WTC11 (cell line): ENCODE results near the gene TMTC2. TPM values are rescaled to one million over a fixed set of nuclear protein-coding genes. Genes with fewer than 3 reads are reported as not detected.

Experiments used
- ATAC-seq: fragments of 200-7000 bp; cut with Tn5 transposase; 2 replicates; pipeline ENCODE4 v1.10.0; 2021; ENCODE audit warnings: mild to moderate bottlenecking, moderate library complexity
- CTCF ChIA-PET: fragments of 300-600 bp; sonication (Branson Sonifier 250); formaldehyde crosslinking; loops from one replicate; lab custom pipeline; 2021; ENCODE audit warnings: antibody characterized with exemption; lab: Charles Lee
- POLR2A ChIA-PET: fragments of 350-600 bp; sonication (Branson Sonifier 250); formaldehyde crosslinking; loops from one replicate; lab custom pipeline; 2021; ENCODE audit warnings: antibody characterized with exemption; lab: Charles Lee
- DNase-seq: peaks from one replicate; pipeline ENCODE4 v3.0.0; 2021; ENCODE audit warnings: low spot score
- H3K27ac Mint-ChIP-seq: 2 replicates; pipeline ENCODE4 v1.8.0; 2021; ENCODE audit warnings: mixed read lengths
- H3K27me3 Mint-ChIP-seq: 2 replicates; pipeline ENCODE4 v1.8.0; 2021; ENCODE audit warnings: low read depth, mild to moderate bottlenecking, moderate library complexity, mixed read lengths
- H3K36me3 Mint-ChIP-seq: 2 replicates; pipeline ENCODE4 v1.8.0; 2021; ENCODE audit warnings: mixed read lengths
- H3K4me1 Mint-ChIP-seq: 2 replicates; pipeline ENCODE4 v1.8.0; 2022; ENCODE audit warnings: mixed read lengths
- H3K4me3 Mint-ChIP-seq: 2 replicates; pipeline ENCODE4 v1.8.0; 2021; ENCODE audit warnings: mild to moderate bottlenecking, moderate library complexity, mixed read lengths
- H3K9me3 Mint-ChIP-seq: 2 replicates; pipeline ENCODE4 v1.8.0; 2021; ENCODE audit warnings: mixed read lengths
- ATF1 ChIP-seq: sonication (generic); formaldehyde crosslinking; IDR thresholded peaks from 2 replicates; pipeline ENCODE4 v1.8.1; 2023; ENCODE audit warnings: mild to moderate bottlenecking, moderate library complexity, missing genetic modification reagents
- ELF4 ChIP-seq: sonication (generic); formaldehyde crosslinking; IDR thresholded peaks from 2 replicates; pipeline ENCODE4 v1.8.1; 2022; ENCODE audit warnings: low read depth, mild to moderate bottlenecking, moderate library complexity, missing genetic modification reagents
- ESRRA ChIP-seq: sonication (generic); formaldehyde crosslinking; IDR thresholded peaks from 2 replicates; pipeline ENCODE4 v1.8.1; 2022; ENCODE audit warnings: mild to moderate bottlenecking, missing genetic modification reagents, borderline replicate concordance
- NFE2L1 ChIP-seq: sonication (generic); formaldehyde crosslinking; IDR thresholded peaks from 2 replicates; pipeline ENCODE4 v1.8.1; 2023; ENCODE audit warnings: missing genetic modification reagents
- OVOL2 ChIP-seq: fragments of 250-450 bp; sonication (Bioruptor Pico); IDR thresholded peaks from 2 replicates; pipeline ENCODE4 v1.9.0; 2021; ENCODE audit warnings: mild to moderate bottlenecking, borderline replicate concordance
- SMAD4 ChIP-seq: sonication (generic); formaldehyde crosslinking; IDR thresholded peaks from 2 replicates; pipeline ENCODE4 v1.8.0; 2022; ENCODE audit warnings: mild to moderate bottlenecking, missing genetic modification reagents
- SOX15 ChIP-seq: fragments of 250-450 bp; sonication (Bioruptor Pico); IDR thresholded peaks from 2 replicates; pipeline ENCODE4 v1.9.0; 2021; ENCODE audit warnings: mild to moderate bottlenecking
- SP1 ChIP-seq: sonication (generic); formaldehyde crosslinking; conservative IDR thresholded peaks from 2 replicates; pipeline ENCODE4 v1.8.1; 2022; ENCODE audit warnings: missing genetic modification reagents
- ZNF138 ChIP-seq: sonication (generic); formaldehyde crosslinking; conservative IDR thresholded peaks from 2 replicates; pipeline ENCODE4 v1.8.1; 2022; ENCODE audit warnings: mild to moderate bottlenecking, moderate library complexity, missing genetic modification reagents
- ZNF232 ChIP-seq: sonication (generic); formaldehyde crosslinking; IDR thresholded peaks from 2 replicates; pipeline ENCODE4 v1.8.0; 2022; ENCODE audit warnings: mild to moderate bottlenecking, missing genetic modification reagents
- total RNA-seq: library from RNA; stranded (reverse); gene quantifications from 3 replicates; pipeline ENCODE4 v1.2.3, GENCODE V29; 2021
- TF ChIP-seq, protein P1 (sequence below): sonication (generic); formaldehyde crosslinking; IDR thresholded peaks from 2 replicates; pipeline ENCODE4 v1.8.0; 2022; ENCODE audit warnings: mild to moderate bottlenecking, missing genetic modification reagents
- TF ChIP-seq, protein P2 (sequence below): fragments of 250-450 bp; sonication (Bioruptor Pico); IDR thresholded peaks from 2 replicates; pipeline ENCODE4 v1.8.0; 2021; ENCODE audit warnings: mild to moderate bottlenecking
- TF ChIP-seq, protein P3 (sequence below): fragments of 250-450 bp; sonication (Bioruptor Pico); IDR thresholded peaks from 2 replicates; pipeline ENCODE4 v2.1.2; 2022; ENCODE audit warnings: mild to moderate bottlenecking, moderate library complexity
- TF ChIP-seq, protein P4 (sequence below): fragments of 250-450 bp; sonication (Bioruptor Pico); conservative IDR thresholded peaks from 2 replicates; pipeline ENCODE4 v1.9.0; 2021; ENCODE audit warnings: mild to moderate bottlenecking
- TF ChIP-seq, protein P5 (sequence below): fragments of 250-450 bp; sonication (Bioruptor Pico); IDR thresholded peaks from 2 replicates; pipeline ENCODE4 v1.9.0; 2021; ENCODE audit warnings: mild to moderate bottlenecking, borderline replicate concordance
- TF ChIP-seq, protein P6 (sequence below): sonication (generic); formaldehyde crosslinking; IDR thresholded peaks from 2 replicates; pipeline ENCODE4 v1.8.0; 2022; ENCODE audit warnings: mild to moderate bottlenecking, missing genetic modification reagents
- TF ChIP-seq, protein P7 (sequence below): sonication (generic); formaldehyde crosslinking; IDR thresholded peaks from 2 replicates; pipeline ENCODE4 v1.8.0; 2022; ENCODE audit warnings: mild to moderate bottlenecking, missing genetic modification reagents

TMTC2 gene
- total RNA-seq, 1 experiment from 2014 or later = 6.4 TPM

DNA sequence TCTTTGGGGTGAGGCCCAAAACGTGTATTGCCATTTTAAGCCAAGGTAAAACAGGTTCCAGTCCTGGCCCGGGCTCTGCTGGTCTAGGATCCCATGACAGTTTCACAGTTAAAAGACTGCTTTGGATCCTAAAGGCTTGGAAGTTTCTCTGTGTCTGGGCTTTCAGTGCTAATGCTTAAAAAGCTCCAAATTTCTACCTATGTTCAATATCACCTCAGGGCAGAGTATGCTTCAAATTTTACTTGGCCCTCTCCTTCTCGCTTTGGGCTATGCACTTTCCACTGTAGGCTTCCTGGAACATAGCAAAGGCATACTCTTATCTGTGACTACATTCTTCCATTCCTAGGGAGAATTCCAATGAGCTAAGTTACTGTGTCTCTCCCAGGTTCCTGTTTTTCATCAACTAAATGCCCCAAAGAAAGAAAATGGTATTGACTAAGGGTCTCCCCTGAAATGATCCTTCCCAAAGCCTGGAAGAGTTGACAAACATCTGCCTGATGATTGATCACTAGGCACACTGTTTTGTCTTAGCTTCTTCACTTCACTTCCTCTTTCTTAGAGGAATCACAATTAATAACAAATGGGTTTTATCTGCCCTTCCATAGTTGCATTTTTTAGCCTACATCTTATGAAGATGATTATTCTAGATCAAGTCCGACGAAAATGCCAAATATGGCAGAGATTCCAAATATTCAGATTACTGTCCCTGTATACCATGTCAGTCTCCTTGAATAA is 79.4 kb downstream of the TMTC2 start:
- Mint-ChIP-seq H3K27me3 (peaks cover 4% of the 10 kb centered on the region; the same call in 1 of the 2 replicates), H3K9me3 (no peaks in the 10 kb centered on the region), H3K4me3 (no peak overlapping the region), H3K27ac (no peak overlapping the region), H3K4me1 (peaks cover 12% of the 10 kb centered on the region), H3K36me3 (no peaks in the 10 kb centered on the region)
- DNase-seq (no peak), ATAC-seq (no peak)
- ChIA-PET CTCF (no interaction called here), POLR2A (no interaction called here)
- TF ChIP-seq, protein P1, sequence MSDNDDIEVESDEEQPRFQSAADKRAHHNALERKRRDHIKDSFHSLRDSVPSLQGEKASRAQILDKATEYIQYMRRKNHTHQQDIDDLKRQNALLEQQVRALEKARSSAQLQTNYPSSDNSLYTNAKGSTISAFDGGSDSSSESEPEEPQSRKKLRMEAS (CRISPR knock-in tag) = no peak
- TF ChIP-seq, protein P2, sequence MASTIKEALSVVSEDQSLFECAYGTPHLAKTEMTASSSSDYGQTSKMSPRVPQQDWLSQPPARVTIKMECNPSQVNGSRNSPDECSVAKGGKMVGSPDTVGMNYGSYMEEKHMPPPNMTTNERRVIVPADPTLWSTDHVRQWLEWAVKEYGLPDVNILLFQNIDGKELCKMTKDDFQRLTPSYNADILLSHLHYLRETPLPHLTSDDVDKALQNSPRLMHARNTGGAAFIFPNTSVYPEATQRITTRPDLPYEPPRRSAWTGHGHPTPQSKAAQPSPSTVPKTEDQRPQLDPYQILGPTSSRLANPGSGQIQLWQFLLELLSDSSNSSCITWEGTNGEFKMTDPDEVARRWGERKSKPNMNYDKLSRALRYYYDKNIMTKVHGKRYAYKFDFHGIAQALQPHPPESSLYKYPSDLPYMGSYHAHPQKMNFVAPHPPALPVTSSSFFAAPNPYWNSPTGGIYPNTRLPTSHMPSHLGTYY (CRISPR knock-in tag) = no peak
- TF ChIP-seq, protein P3, sequence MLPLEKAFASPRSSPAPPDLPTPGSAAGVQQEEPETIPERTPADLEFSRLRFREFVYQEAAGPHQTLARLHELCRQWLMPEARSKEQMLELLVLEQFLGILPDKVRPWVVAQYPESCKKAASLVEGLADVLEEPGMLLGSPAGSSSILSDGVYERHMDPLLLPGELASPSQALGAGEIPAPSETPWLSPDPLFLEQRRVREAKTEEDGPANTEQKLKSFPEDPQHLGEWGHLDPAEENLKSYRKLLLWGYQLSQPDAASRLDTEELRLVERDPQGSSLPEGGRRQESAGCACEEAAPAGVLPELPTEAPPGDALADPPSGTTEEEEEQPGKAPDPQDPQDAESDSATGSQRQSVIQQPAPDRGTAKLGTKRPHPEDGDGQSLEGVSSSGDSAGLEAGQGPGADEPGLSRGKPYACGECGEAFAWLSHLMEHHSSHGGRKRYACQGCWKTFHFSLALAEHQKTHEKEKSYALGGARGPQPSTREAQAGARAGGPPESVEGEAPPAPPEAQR (CRISPR knock-in tag) = no peak
- no peak for TF ChIP-seq ESRRA (CRISPR knock-in tag)
- TF ChIP-seq, protein P4, sequence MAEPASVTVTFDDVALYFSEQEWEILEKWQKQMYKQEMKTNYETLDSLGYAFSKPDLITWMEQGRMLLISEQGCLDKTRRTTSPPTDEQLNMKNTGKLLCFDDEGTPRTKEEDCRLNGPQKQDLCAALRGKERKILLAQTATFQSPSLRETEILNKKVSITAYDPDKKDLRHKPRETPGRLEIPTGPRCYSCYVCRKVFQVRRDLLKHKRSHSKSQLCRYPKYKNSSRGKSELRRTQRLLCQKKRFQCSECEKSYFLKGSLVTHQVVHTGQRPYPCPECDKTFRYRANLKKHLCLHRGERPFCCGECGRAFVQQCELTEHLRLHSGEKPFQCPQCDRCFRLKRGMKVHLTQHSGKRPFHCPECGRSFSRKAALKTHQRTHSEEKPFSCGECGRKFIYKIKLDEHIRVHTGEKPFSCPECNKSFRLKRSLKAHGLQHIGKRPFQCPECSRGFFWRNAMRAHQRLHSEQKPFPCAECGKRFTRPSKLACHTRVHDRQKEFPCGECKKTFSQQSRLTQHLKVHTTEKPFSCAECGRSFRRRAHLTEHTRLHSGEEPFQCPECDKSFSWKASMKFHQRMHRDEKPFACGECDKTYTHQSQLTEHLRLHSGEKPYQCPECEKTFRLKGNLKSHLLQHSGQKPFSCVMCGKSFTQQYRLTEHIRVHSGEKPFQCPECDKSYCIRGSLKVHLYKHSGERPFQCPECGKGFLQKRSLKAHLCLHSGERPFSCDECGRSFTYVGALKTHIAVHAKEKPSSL (CRISPR knock-in tag) = no peak
- TF ChIP-seq, protein P5, sequence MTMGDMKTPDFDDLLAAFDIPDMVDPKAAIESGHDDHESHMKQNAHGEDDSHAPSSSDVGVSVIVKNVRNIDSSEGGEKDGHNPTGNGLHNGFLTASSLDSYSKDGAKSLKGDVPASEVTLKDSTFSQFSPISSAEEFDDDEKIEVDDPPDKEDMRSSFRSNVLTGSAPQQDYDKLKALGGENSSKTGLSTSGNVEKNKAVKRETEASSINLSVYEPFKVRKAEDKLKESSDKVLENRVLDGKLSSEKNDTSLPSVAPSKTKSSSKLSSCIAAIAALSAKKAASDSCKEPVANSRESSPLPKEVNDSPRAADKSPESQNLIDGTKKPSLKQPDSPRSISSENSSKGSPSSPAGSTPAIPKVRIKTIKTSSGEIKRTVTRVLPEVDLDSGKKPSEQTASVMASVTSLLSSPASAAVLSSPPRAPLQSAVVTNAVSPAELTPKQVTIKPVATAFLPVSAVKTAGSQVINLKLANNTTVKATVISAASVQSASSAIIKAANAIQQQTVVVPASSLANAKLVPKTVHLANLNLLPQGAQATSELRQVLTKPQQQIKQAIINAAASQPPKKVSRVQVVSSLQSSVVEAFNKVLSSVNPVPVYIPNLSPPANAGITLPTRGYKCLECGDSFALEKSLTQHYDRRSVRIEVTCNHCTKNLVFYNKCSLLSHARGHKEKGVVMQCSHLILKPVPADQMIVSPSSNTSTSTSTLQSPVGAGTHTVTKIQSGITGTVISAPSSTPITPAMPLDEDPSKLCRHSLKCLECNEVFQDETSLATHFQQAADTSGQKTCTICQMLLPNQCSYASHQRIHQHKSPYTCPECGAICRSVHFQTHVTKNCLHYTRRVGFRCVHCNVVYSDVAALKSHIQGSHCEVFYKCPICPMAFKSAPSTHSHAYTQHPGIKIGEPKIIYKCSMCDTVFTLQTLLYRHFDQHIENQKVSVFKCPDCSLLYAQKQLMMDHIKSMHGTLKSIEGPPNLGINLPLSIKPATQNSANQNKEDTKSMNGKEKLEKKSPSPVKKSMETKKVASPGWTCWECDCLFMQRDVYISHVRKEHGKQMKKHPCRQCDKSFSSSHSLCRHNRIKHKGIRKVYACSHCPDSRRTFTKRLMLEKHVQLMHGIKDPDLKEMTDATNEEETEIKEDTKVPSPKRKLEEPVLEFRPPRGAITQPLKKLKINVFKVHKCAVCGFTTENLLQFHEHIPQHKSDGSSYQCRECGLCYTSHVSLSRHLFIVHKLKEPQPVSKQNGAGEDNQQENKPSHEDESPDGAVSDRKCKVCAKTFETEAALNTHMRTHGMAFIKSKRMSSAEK (CRISPR knock-in tag) = no peak
- no peak for TF ChIP-seq ZNF138

DNA sequence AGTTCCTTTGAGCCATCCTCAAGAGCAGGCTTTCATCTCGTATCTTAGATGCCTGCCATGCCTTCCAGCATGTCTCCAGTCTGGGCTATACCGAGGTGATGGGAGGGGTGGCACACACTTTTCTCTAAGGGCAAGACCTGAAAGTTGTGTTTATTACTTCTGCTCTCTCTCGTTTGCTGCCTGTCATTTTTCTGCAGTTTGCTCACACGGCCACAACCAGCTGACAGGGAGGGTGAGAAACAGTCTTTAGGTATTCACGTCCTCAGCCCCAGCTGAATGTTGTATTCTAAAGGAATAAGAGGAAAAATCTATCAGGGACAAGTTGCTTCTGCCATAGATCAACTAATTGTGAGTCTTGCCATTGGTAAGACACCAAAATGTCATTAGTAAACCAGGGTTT is 88.0 kb downstream of the TMTC2 start:
- peaks cover 5% of the 10 kb centered on the region; the same call in 1 of the 2 replicates for H3K4me1 Mint-ChIP-seq
- no peak for DNase-seq
- TF ChIP-seq ATF1 (no peak), NFE2L1 (CRISPR knock-in tag) (no peak), SMAD4 (CRISPR knock-in tag) (no peak), ELF4 (CRISPR knock-in tag) (no peak), OVOL2 (CRISPR knock-in tag) (no peak), ZNF232 (CRISPR knock-in tag) (no peak), SOX15 (CRISPR knock-in tag) (no peak), SP1 (CRISPR knock-in tag) (no peak)
- TF ChIP-seq, protein P6, sequence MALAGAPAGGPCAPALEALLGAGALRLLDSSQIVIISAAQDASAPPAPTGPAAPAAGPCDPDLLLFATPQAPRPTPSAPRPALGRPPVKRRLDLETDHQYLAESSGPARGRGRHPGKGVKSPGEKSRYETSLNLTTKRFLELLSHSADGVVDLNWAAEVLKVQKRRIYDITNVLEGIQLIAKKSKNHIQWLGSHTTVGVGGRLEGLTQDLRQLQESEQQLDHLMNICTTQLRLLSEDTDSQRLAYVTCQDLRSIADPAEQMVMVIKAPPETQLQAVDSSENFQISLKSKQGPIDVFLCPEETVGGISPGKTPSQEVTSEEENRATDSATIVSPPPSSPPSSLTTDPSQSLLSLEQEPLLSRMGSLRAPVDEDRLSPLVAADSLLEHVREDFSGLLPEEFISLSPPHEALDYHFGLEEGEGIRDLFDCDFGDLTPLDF (CRISPR knock-in tag) = no peak
- TF ChIP-seq, protein P7, sequence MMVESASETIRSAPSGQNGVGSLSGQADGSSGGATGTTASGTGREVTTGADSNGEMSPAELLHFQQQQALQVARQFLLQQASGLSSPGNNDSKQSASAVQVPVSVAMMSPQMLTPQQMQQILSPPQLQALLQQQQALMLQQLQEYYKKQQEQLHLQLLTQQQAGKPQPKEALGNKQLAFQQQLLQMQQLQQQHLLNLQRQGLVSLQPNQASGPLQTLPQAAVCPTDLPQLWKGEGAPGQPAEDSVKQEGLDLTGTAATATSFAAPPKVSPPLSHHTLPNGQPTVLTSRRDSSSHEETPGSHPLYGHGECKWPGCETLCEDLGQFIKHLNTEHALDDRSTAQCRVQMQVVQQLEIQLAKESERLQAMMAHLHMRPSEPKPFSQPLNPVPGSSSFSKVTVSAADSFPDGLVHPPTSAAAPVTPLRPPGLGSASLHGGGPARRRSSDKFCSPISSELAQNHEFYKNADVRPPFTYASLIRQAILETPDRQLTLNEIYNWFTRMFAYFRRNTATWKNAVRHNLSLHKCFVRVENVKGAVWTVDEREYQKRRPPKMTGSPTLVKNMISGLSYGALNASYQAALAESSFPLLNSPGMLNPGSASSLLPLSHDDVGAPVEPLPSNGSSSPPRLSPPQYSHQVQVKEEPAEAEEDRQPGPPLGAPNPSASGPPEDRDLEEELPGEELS = no peak
- no peak overlapping the region; the same call in 1 of the 2 replicates for H3K27ac Mint-ChIP-seq
- H3K4me3 Mint-ChIP-seq = no peak overlapping the region
- CTCF ChIA-PET = no interaction called here
- POLR2A ChIA-PET = no interaction called here
- no peaks in the 10 kb centered on the region for H3K27me3 Mint-ChIP-seq
- 0 out of 2 replicates have a peak, but pooled peaks cover 3% of the 10 kb centered on the region for H3K9me3 Mint-ChIP-seq
- no peaks in the 10 kb centered on the region for H3K36me3 Mint-ChIP-seq
- no peak for ATAC-seq
